Measurements from ENCODE around the gene FAM50A. TPM values are rescaled to one million over a fixed set of nuclear protein-coding genes. Genes with fewer than 3 reads are reported as not detected.
"Not testable (repeated sequence)": the region's sequence is repeated elsewhere in the genome, so short reads cannot be mapped to it uniquely, and the experiment has no call there.

The FAM50A gene, protein sequence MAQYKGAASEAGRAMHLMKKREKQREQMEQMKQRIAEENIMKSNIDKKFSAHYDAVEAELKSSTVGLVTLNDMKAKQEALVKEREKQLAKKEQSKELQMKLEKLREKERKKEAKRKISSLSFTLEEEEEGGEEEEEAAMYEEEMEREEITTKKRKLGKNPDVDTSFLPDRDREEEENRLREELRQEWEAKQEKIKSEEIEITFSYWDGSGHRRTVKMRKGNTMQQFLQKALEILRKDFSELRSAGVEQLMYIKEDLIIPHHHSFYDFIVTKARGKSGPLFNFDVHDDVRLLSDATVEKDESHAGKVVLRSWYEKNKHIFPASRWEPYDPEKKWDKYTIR
- total RNA-seq (2021; fragmentation: NEBNext Ultra II Directional; extraction: Animal tissue kit (Norgen Biotek cat#: 25700)): 100 to 1,000 TPM in 1 of 6 experiments, 10 to 100 TPM in 5; 77.3 to 103 (median 86.9) TPM
- long read RNA-seq, transcript FAM50A-202 (13 exons, 1,352 nt): major isoform, 165 of 208 reads
- long read RNA-seq, partial matches to known transcripts: 15 of 208 reads
- long read RNA-seq, other reads (novel, unspliced or antisense): 26 of 208 reads

DNA sequence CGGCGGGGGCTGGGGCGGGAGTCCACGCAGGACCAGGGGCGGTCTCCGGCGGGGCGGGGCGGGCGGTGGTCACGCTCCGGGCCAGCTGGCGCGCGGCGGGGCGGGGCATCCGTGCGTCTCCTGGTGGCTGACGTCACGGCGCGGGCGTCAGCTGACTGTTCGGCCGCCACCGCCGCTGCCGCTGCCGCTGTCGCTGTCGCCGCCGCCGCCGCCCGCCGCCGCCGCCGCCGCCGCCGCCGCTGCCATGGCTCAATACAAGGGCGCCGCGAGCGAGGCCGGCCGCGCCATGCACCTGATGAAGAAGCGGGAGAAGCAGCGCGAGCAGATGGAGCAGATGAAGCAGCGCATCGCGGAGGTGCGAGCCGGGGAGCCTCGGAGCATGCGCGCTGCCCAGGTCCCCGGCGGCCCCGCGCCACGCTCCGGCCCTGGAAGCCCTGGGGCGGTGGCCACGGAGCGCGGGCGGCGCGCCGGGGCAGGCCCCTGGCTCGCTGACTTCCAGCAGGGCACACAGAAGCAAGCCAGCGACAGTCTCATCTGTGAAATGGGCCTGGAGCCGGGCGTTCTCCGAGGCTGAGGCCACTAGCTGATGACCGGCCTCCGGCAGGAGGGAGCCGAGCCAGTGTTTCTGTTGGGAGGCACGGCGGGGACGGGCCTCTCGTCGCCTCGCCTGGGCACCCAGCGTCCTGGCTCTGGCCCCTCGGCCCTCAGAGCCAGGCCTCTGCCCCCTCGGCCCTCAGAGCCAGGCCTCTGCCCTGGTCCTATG lies at the start of gene FAM50A:
TSS of gene FAM50A (plus strand) at position 150 of the 763 bp plus-strand sequence. CDS start at position 245, 95 bp downstream.
- Mint-ChIP-seq H3K4me1 (ENCODE audit: low read depth) (peaks cover 11% of the 10 kb centered on the region; the same call in 1 of the 2 replicates), H3K9me3 (no peaks in the 10 kb centered on the region), H3K4me3 (peak within 1 kb of the TSS; percentile 75), H3K27me3 (ENCODE audit: insufficient read depth) (no peaks in the 10 kb centered on the region), H3K27ac (peak within 1 kb of the TSS; percentile 82), H3K36me3 (ENCODE audit: low read depth) (no peaks in the 10 kb centered on the region)
- peak; percentile 37 for DNase-seq
- TF ChIP-seq, protein P1, sequence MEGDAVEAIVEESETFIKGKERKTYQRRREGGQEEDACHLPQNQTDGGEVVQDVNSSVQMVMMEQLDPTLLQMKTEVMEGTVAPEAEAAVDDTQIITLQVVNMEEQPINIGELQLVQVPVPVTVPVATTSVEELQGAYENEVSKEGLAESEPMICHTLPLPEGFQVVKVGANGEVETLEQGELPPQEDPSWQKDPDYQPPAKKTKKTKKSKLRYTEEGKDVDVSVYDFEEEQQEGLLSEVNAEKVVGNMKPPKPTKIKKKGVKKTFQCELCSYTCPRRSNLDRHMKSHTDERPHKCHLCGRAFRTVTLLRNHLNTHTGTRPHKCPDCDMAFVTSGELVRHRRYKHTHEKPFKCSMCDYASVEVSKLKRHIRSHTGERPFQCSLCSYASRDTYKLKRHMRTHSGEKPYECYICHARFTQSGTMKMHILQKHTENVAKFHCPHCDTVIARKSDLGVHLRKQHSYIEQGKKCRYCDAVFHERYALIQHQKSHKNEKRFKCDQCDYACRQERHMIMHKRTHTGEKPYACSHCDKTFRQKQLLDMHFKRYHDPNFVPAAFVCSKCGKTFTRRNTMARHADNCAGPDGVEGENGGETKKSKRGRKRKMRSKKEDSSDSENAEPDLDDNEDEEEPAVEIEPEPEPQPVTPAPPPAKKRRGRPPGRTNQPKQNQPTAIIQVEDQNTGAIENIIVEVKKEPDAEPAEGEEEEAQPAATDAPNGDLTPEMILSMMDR (IDR thresholded peaks at IDR 0.05): no peak

DNA sequence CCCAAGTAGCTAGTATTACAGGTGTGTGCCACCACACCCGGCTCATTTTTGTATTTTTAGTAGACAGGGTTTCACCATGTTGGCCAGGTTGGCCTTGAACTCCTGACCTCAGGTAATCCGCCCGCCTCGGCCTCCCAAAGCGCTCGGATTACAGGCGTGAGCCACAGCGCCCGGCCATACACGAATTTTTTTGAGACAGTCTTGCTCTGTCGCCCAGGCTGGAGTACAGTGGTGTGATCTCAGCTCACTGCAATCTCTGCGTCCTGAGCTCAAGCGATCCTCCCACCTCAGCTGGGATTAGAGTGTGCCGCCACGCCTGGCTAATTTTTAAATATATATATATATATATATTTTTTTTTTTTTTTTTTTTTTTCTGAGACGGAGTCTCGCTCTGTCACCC lies 47.6 kb upstream of the FAM50A start:
- H3K36me3 Mint-ChIP-seq (ENCODE audit: low read depth): peaks cover 23% of the 10 kb centered on the region
- H3K9me3 Mint-ChIP-seq: peaks cover 18% of the 10 kb centered on the region
- not testable (repeated sequence) for DNase-seq; H3K4me1 Mint-ChIP-seq (ENCODE audit: low read depth)
- peaks cover 29% of the 10 kb centered on the region for H3K27me3 Mint-ChIP-seq (ENCODE audit: insufficient read depth)
- H3K4me3 Mint-ChIP-seq: peak overlapping the region; percentile 98
- H3K27ac Mint-ChIP-seq: peak overlapping the region; percentile 99; the same call in 1 of the 2 replicates

DNA sequence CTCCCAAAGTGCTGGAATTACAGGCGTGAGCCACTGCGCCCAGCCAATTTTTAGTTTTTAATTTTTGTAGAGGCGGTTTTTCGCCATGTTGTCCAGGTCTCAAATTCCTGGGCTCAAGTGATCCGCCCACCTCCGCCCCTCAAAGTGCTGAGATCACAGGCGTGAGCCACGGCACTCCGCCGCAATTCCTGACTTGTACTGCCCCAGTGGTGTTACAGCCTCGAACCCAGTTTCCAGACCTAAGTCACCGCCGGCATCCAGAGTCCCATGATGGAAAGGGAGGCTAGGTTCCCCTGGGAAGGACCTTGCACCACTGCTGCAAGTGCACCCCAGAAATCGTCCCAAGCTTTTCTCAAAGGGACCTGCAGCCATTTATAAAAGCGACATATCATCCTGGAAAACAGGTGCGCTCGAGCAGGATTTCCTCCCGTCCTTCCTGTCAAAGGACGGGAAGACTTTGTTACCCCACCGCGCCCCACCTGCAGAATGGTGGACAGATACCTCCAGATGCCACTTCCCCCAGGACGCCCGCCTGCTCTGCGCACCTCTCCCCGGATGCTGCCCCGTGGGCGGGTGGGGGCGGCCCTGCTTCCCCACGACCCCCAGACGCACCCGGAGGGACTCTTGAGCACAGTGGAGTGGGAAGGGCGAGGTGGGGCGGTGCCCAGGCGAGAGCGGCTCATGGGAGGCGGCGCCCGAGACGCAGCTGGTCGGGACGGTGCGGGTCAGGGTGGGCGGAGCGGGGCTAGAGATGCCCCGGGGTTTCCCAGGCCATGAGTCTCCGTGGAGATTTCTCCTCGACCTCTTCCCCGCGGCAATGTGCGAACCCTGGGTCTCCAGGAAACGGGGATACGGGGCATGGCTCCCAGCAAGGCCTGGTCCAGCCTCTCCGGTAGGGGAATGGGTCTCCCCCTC lies 46.7 kb upstream of the FAM50A start:
- H3K9me3 Mint-ChIP-seq: peaks cover 19% of the 10 kb centered on the region
- TF ChIP-seq, protein P1 (IDR thresholded peaks at IDR 0.05): no peak
- H3K27ac Mint-ChIP-seq: peak overlapping the region; percentile 99
- H3K36me3 Mint-ChIP-seq (ENCODE audit: low read depth): peaks cover 23% of the 10 kb centered on the region
- no peak for DNase-seq
- H3K4me1 Mint-ChIP-seq (ENCODE audit: low read depth): peaks cover 6% of the 10 kb centered on the region; the same call in 1 of the 2 replicates
- peak overlapping the region; percentile 98 for H3K4me3 Mint-ChIP-seq
- peaks cover 37% of the 10 kb centered on the region for H3K27me3 Mint-ChIP-seq (ENCODE audit: insufficient read depth)

DNA sequence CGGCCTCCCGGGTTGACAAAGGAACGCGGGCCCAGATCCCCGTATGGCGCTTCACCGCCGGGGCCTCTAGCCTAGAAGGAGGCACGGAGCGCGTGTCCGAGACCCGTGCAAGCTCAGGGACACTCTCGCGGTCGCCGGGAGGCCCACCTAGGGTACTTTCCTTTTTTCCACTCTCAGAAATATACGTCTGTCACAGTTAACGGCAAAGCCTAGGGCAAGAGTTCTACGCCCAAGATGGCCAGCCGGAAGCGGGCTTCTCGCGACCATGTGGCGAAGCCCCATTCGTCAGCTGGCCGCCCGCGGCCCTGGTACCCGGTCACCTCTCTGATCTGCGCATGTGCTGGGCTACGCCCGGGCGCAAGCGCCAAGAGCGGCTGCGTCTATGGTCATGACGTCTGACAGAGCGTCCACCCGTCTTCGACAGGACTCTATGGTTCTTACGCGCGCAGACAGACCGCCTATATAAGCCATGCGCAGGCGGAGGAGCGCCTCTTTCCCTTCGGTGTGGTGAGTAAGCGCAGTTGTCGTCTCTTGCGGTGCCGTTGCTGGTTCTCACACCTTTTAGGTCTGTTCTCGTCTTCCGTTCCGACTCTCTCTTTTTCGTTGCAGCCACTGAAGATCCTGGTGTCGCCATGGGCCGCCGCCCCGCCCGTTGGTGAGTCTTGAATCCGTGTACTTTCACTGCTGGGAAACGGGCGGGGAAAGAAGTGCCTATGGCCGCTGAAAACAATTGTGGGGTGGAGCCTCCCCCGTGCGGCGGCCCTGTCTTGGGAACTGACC lies 45.9 kb upstream of the FAM50A start, which contains the start of gene RPL10:
TSS of gene RPL10 (plus strand) at position 490 of the 780 bp plus-strand sequence. CDS start at position 633, 143 bp downstream.
- Mint-ChIP-seq H3K36me3 (ENCODE audit: low read depth) (peaks cover 23% of the 10 kb centered on the region), H3K27me3 (ENCODE audit: insufficient read depth) (peaks cover 45% of the 10 kb centered on the region), H3K27ac (peak within 1 kb of the TSS; percentile 99), H3K9me3 (peaks cover 27% of the 10 kb centered on the region), H3K4me1 (ENCODE audit: low read depth) (peaks cover 6% of the 10 kb centered on the region; the same call in 1 of the 2 replicates), H3K4me3 (peak within 1 kb of the TSS; percentile 98)
- peak; percentile 96 for DNase-seq
- TF ChIP-seq, protein P1 (IDR thresholded peaks at IDR 0.05): no peak

Measured in HFFc6 (cell line).